Measurements from ENCODE around the gene SCEL. TPM values are rescaled to one million over a fixed set of nuclear protein-coding genes. Genes with fewer than 3 reads are reported as not detected.

SCEL gene
- total RNA-seq, 2 donors from 2014 or later = 2.2 to 2.3 TPM

DNA sequence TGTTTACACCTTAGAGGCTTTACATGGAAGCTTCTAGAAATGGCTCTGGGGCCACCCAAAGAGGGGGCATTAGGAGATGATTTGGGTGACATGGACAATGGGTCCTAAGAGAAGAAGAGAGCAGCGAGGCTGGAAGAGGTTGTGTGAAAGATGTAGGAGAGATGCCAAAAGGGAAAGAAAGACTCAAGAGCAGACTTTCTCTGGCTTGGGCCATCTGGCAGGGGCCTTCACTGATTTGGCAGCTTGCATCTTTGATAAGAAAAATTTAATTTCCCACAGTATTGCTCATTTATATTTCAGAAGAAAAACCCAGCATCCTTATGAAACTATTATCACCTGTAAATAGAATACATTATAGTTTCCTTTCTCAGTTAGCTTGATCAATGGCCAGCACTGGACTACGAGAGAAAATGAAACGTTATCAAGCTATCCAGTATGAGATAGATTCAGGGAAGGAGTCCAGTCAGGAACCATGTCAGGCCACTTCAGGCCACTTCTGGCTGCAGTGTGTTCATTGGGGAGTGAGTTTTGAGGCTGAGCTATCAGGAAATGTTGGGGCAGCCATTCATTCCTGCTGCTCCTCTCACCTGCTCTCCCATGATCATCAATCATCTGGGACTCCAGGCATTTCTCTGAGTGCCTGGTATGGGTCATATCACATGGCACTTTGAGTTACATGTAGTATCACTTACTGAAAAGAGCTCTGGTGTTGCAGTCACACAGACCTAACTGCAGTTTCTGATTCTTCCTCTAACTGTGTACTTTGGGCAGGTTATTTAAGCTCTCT, 10.3 kb downstream of the SCEL start:
- DNase-seq = no peak
- no peaks in the 10 kb centered on the region for H3K4me1 ChIP-seq
- H3K9me3 ChIP-seq = no peaks in the 10 kb centered on the region
- no peaks in the 10 kb centered on the region for H3K36me3 ChIP-seq
- H3K27ac ChIP-seq = no peak overlapping the region
- H3K27me3 ChIP-seq = no peaks in the 10 kb centered on the region
- no peak overlapping the region for H3K9ac ChIP-seq (ENCODE audit: low read depth in 2 of 2, low read length in 2 of 2)
- H3K4me3 ChIP-seq = no peak overlapping the region
- intact Hi-C loops (cut with DNase I) = no loop called here
- TF ChIP-seq, protein P1, sequence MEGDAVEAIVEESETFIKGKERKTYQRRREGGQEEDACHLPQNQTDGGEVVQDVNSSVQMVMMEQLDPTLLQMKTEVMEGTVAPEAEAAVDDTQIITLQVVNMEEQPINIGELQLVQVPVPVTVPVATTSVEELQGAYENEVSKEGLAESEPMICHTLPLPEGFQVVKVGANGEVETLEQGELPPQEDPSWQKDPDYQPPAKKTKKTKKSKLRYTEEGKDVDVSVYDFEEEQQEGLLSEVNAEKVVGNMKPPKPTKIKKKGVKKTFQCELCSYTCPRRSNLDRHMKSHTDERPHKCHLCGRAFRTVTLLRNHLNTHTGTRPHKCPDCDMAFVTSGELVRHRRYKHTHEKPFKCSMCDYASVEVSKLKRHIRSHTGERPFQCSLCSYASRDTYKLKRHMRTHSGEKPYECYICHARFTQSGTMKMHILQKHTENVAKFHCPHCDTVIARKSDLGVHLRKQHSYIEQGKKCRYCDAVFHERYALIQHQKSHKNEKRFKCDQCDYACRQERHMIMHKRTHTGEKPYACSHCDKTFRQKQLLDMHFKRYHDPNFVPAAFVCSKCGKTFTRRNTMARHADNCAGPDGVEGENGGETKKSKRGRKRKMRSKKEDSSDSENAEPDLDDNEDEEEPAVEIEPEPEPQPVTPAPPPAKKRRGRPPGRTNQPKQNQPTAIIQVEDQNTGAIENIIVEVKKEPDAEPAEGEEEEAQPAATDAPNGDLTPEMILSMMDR (IDR thresholded peaks at IDR 0.05) = no peak

DNA sequence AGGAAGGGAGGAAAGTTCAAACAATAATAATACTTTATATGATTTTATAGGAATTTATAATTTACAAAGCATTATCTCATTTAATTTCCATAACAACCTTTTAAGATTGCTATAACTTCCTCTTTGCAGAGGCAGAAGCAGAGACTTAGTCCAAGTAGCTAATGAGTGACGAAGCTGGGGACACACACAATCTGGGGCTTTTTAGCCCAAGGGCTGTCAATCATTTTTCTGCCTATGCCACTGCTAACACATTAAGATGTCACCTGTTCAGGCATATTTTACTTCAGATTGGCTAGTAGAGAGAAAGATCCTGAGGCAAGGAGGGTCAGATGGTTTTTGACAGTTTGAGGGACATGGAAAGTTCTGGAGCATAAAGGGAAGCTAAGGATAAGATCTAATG, 12.6 kb downstream of the SCEL start:
- TF ChIP-seq, protein P1 (IDR thresholded peaks at IDR 0.05) = no peak
- no peak for DNase-seq
- Histone ChIP-seq H3K4me3 (no peak overlapping the region), H3K9ac (ENCODE audit: low read depth in 2 of 2, low read length in 2 of 2) (no peak overlapping the region), H3K27ac (no peak overlapping the region), H3K4me1 (no peaks in the 10 kb centered on the region), H3K36me3 (no peaks in the 10 kb centered on the region), H3K27me3 (no peaks in the 10 kb centered on the region), H3K9me3 (no peaks in the 10 kb centered on the region)
- intact Hi-C loops (cut with DNase I) = no loop called here

DNA sequence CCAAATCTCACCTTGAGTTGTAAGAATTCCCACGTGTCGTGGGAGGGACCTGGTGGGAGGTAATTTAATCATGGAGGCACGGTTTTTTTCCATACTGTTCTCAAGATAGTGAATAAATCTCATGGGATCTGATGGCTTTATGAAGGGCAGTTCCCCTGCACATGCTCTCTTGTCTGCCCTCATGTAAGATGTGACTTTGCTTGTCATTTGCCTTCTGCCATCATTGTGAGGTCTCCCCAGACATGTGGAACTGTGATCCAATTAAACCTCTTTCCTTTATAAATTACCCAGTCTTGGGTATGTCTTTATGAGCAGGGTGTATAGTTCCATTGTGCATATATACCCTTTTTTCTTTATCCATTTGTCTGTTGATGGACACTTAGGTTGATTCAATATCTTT, 13.1 kb downstream of the SCEL start:
- no peak for DNase-seq
- no peaks in the 10 kb centered on the region for H3K36me3 ChIP-seq
- no peaks in the 10 kb centered on the region for H3K4me1 ChIP-seq
- H3K27me3 ChIP-seq = no peaks in the 10 kb centered on the region
- H3K27ac ChIP-seq = no peak overlapping the region
- no peaks in the 10 kb centered on the region for H3K9me3 ChIP-seq
- intact Hi-C loops (cut with DNase I) = no loop called here
- H3K9ac ChIP-seq (ENCODE audit: low read depth in 2 of 2, low read length in 2 of 2) = no peak overlapping the region
- no peak overlapping the region for H3K4me3 ChIP-seq
- TF ChIP-seq, protein P1 (IDR thresholded peaks at IDR 0.05) = no peak

DNA sequence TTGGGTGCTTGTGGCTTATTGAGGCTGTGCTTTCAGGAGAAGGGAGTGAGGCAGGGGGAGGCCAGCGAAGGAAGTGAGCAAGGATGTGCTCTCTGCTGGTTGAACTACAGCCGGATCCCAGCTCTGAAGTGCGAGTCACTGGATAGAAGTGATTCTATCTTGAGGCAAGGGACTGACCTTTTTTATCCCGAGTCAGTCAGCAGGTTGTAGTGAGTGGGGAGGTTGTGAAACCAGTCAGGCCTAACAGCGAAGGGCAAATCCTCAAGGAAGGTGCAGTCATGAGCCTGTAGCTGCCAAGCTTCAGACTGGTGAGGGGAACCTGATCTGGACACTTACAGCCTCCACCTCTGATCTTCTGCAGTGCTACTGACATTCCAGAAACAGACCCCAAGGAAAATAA, 18.6 kb downstream of the SCEL start:
- H3K9me3 ChIP-seq = no peaks in the 10 kb centered on the region
- H3K4me1 ChIP-seq = no peaks in the 10 kb centered on the region
- intact Hi-C loops (cut with DNase I) = no loop called here
- DNase-seq = no peak
- no peak overlapping the region for H3K27ac ChIP-seq
- TF ChIP-seq, protein P1 (IDR thresholded peaks at IDR 0.05) = no peak
- H3K9ac ChIP-seq (ENCODE audit: low read depth in 2 of 2, low read length in 2 of 2) = no peak overlapping the region
- H3K4me3 ChIP-seq = no peak overlapping the region
- H3K27me3 ChIP-seq = no peaks in the 10 kb centered on the region
- H3K36me3 ChIP-seq = no peaks in the 10 kb centered on the region

DNA sequence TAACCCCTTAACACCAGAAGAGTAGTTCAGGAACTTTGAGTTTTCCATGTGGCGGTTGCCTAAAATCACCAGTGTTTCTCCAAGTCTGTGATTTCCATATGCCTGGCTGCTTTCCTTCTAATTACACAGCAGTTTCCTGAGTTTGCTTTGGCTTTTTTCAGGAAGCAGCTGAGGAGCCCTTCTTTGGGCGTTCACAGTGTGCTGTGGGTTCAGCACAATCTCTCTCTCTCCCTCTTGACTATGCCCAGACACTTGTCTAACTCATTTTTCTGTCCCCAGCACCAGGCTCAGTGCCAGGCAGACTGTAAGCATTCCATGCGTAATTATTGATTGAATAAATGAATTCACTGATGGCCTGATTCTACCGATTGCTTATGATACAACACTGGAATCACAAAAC, 19.7 kb downstream of the SCEL start:
- Histone ChIP-seq H3K36me3 (no peaks in the 10 kb centered on the region), H3K9me3 (no peaks in the 10 kb centered on the region), H3K27ac (no peak overlapping the region), H3K4me3 (no peak overlapping the region), H3K27me3 (no peaks in the 10 kb centered on the region), H3K4me1 (no peaks in the 10 kb centered on the region), H3K9ac (ENCODE audit: low read depth in 2 of 2, low read length in 2 of 2) (no peak overlapping the region)
- no peak for DNase-seq
- intact Hi-C loops (cut with DNase I) = no loop called here
- TF ChIP-seq, protein P1 (IDR thresholded peaks at IDR 0.05) = no peak
